Left lung (tissue), 10 donors: ENCODE data around the gene ALLC. TPM values are rescaled to one million over a fixed set of nuclear protein-coding genes. Genes with fewer than 3 reads are reported as not detected.

Source experiments
- ATAC-seq: fragments of 200-7000 bp; cut with Tn5 transposase; one replicate; pipeline ENCODE4 v1.9.1; 2020; ENCODE audit warnings: moderate library complexity
- DNase-seq, 4 donors: peaks; one replicate each; pipeline ENCODE4 v3.0.0-alpha.2; 2013 to 2020
- H3K27ac ChIP-seq, 2 donors: fragments of 200-600 bp; sonication (generic) in 1 of 2; one replicate each; pipeline versions ENCODE4 v1.5.0 to v1.8.0; 2020 to 2021
- H3K27me3 ChIP-seq, 2 donors: fragments of 200-600 bp; sonication (generic) in 1 of 2; one replicate each; pipeline versions ENCODE4 v1.5.0 to v1.8.0; 2020 to 2021
- H3K36me3 ChIP-seq, 2 donors: fragments of 200-600 bp; sonication (generic) in 1 of 2; one replicate each; pipeline versions ENCODE4 v1.5.0 to v1.8.0; 2020 to 2021
- H3K4me1 ChIP-seq, 2 donors: fragments of 200-600 bp; one replicate each; pipeline ENCODE4 v1.8.0; 2021
- H3K4me3 ChIP-seq, 2 donors: fragments of 200-600 bp; sonication (generic) in 1 of 2; one replicate each; pipeline versions ENCODE4 v1.5.0 to v1.8.0; 2020 to 2021; ENCODE audit warnings: mild to moderate bottlenecking in 1 of 2
- H3K9me3 ChIP-seq, 2 donors: fragments of 200-600 bp; sonication (generic) in 1 of 2; one replicate each; pipeline versions ENCODE4 v1.5.0 to v1.8.0; 2020 to 2021
- CTCF ChIP-seq, 2 donors: fragments of 200-600 bp; sonication (generic) in 1 of 2; IDR thresholded peaks; one replicate each; pipeline versions ENCODE4 v1.5.0 to v1.8.0; 2021; ENCODE audit warnings: antibody characterized with exemption in 2 of 2
- intact Hi-C, 2 donors: fragments of 100-400 bp; cut with DNase I; formaldehyde crosslinking; loops; one replicate each; pipeline versions ENCODE4 v1.11.2 to v1.14.2; 2022
- polyA plus RNA-seq, 6 donors: library from polyadenylated mRNA; unstranded; fragments of 120-200 nt; gene quantifications; one replicate each; pipeline ENCODE4 v1.2.1, GENCODE V29; 2013; ENCODE audit not compliant: insufficient read length in 6 of 6
- total RNA-seq, 2 donors: library from RNA; stranded (reverse); fragmentation: NEBNext Ultra II Directional; extraction: Animal tissue kit (Norgen Biotek cat#: 25700); gene quantifications; one replicate each; pipeline ENCODE4 v1.2.1, GENCODE V29; 2021
- donor health status: DM: no; HTN: yes; CAD: no.
- donor health status: DM: no; HTN: no; CAD: no.

Gene ALLC
- total and polyA plus RNA-seq, 8 donors: 0.13 TPM; not detected in 7

- intact Hi-C loops: no loop called here
- H3K4me1 ChIP-seq: peaks cover 6 to 15% of the 10 kb centered on the region in 2 donors
- peak in 1 of 4 donors; percentile 64 for DNase-seq
- peaks cover 0 to 29% of the 10 kb centered on the region in 2 donors for H3K27me3 ChIP-seq
- TF ChIP-seq CTCF (IDR thresholded peaks at IDR 0.05): no peak
- H3K9me3 ChIP-seq: no peaks in the 10 kb centered on the region
- H3K27ac ChIP-seq: no peak overlapping the region
- no peaks in the 10 kb centered on the region for H3K36me3 ChIP-seq
- H3K4me3 ChIP-seq: no peak overlapping the region
- no peak for ATAC-seq
These were observed 4.9 kb upstream of the ALLC start for GRCh38 chr2:3652896-3653625.

- H3K9me3 ChIP-seq: no peaks in the 10 kb centered on the region
- H3K4me3 ChIP-seq: no peak overlapping the region
- peak in 1 of 4 donors; percentile 48 for DNase-seq
- peaks cover 6 to 15% of the 10 kb centered on the region in 2 donors for H3K4me1 ChIP-seq
- peaks cover 0 to 29% of the 10 kb centered on the region in 2 donors for H3K27me3 ChIP-seq
- ATAC-seq: no peak
- H3K36me3 ChIP-seq: no peaks in the 10 kb centered on the region
- no peak for TF ChIP-seq CTCF (IDR thresholded peaks at IDR 0.05)
- intact Hi-C loops: no loop called here
- H3K27ac ChIP-seq: no peak overlapping the region
These were observed 4.0 kb upstream of the ALLC start for GRCh38 chr2:3654011-3654410.

- intact Hi-C loops: no loop called here
- no peak for TF ChIP-seq CTCF (IDR thresholded peaks at IDR 0.05)
- H3K4me1 ChIP-seq: peaks cover 6 to 15% of the 10 kb centered on the region in 2 donors
These were observed 3.3 kb upstream of the ALLC start for GRCh38 chr2:3654531-3655225.

DNA sequence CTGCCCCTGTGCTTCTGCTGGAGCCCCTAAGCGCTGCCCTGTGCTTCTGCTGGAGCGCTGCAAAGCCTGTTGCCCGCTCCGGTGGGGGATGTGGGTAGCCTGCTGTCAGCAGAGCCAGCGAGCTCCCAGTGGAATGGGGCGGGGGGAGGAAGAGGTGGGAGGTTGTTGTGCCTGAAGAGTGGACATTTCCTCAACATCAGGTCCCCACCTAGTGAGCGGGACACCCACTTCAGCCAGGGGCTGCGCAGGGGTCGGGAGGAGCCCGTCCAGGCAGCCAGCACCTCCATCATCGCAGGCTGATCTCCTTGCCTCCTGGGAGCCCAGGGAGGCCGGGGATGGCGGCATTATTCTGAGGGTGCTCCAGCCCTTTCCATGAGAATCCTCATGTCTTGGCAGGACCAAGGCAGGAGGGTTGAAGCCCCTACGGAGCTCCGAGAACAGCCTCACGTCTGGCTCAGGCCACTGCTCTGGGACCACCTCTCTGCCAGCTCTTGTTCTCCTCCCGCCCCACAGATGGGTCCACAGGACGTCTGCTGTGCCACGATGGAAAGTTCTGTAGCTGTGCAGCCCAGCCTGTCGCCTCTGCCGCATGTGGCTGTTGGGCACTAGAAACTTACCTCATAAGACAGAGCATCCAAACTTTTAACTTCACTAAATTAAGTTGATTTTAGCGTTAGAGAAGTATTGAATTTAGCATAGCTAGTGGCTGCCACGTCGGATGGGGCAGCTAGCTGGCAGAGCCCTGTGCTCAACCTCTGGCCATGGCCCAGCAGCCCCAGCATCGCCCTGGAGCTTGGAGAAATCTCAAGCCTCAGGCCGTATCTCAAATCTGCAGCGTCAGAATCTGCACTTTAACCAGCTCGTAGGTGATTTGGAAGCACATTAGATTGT, 1.9 kb upstream of the ALLC start:
- intact Hi-C loops: no loop called here
- ATAC-seq (no peak), DNase-seq (no peak)
- H3K4me1 ChIP-seq: peaks cover 6 to 8% of the 10 kb centered on the region in 2 donors
- H3K4me3 ChIP-seq: no peak overlapping the region
- no peak for TF ChIP-seq CTCF (IDR thresholded peaks at IDR 0.05)
- H3K27ac ChIP-seq: no peak overlapping the region
- no peaks in the 10 kb centered on the region for H3K36me3 ChIP-seq
- peaks cover 0 to 18% of the 10 kb centered on the region in 2 donors for H3K27me3 ChIP-seq
- no peaks in the 10 kb centered on the region for H3K9me3 ChIP-seq

More at GRCh38 chr2:3654531-3655225, 3.3 kb upstream of the ALLC start:
- no peaks in the 10 kb centered on the region for H3K9me3 ChIP-seq
- H3K4me3 ChIP-seq: no peak overlapping the region
- ATAC-seq (no peak), DNase-seq (no peak)
- no peak overlapping the region for H3K27ac ChIP-seq
- H3K36me3 ChIP-seq: no peaks in the 10 kb centered on the region
- peaks cover 0 to 29% of the 10 kb centered on the region in 2 donors for H3K27me3 ChIP-seq
